G401.6 (cell line): ENCODE data around the gene PTPN1.
"Not testable (repeated sequence)": the region's sequence is repeated elsewhere in the genome, so short reads cannot be mapped to it uniquely, and the experiment has no call there.

ENCODE experiments used
- FAIRE-seq: peaks from 2 replicates; lab custom pipeline; 2012; peaks lifted over from hg19 to GRCh38; lab: Jason Lieb, UNC

PTPN1 gene

GRCh38 chr20:50592282-50593004 lies 82.3 kb downstream of the PTPN1 start:
- no peak for FAIRE-seq

GRCh38 chr20:50593005-50593335 lies 82.8 kb downstream of the PTPN1 start:
- FAIRE-seq: no peak

- FAIRE-seq: no peak
Measured at GRCh38 chr20:50594231-50594590, 84.0 kb downstream of the PTPN1 start.

- FAIRE-seq: no peak
Measured at GRCh38 chr20:50594591-50595432, 84.6 kb downstream of the PTPN1 start.

- FAIRE-seq: no peak
Measured at GRCh38 chr20:50595433-50595895, 85.3 kb downstream of the PTPN1 start.

- FAIRE-seq: no peak
Measured at GRCh38 chr20:50595988-50596693, 86.0 kb downstream of the PTPN1 start.

- FAIRE-seq: no peak
Measured at GRCh38 chr20:50596694-50597021, 86.5 kb downstream of the PTPN1 start.

GRCh38 chr20:50597406-50597969 lies 87.3 kb downstream of the PTPN1 start:
- no peak for FAIRE-seq

GRCh38 chr20:50598074-50598473 lies 87.9 kb downstream of the PTPN1 start:
- no peak for FAIRE-seq

- not testable (repeated sequence) for FAIRE-seq
Measured at GRCh38 chr20:50598768-50599167, 88.6 kb downstream of the PTPN1 start.

- FAIRE-seq: no peak
Measured at GRCh38 chr20:50600281-50600895, 90.2 kb downstream of the PTPN1 start.

- FAIRE-seq: no peak
Measured at GRCh38 chr20:50601511-50602431, 91.6 kb downstream of the PTPN1 start.

GRCh38 chr20:50602432-50603088 lies 92.4 kb downstream of the PTPN1 start:
- no peak for FAIRE-seq

- no peak for FAIRE-seq
Measured at GRCh38 chr20:50604451-50604850, 94.3 kb downstream of the PTPN1 start.

- FAIRE-seq: no peak
Measured at GRCh38 chr20:50605136-50605535, 95.0 kb downstream of the PTPN1 start.

- FAIRE-seq: no peak
Measured at GRCh38 chr20:50607436-50607835, 97.3 kb downstream of the PTPN1 start.

- FAIRE-seq: no peak
Measured at GRCh38 chr20:50607850-50608749, 97.9 kb downstream of the PTPN1 start.

GRCh38 chr20:50608750-50609104 lies 98.5 kb downstream of the PTPN1 start:
- FAIRE-seq: no peak

GRCh38 chr20:50609438-50609989 lies 99.3 kb downstream of the PTPN1 start:
- FAIRE-seq: no peak
